Ovary (tissue), 3 donors: Measurements from ENCODE around the gene BMERB1.

Source experiments
- EP300 ChIP-seq: sonication (generic); formaldehyde crosslinking; IDR thresholded peaks from one replicate; pipeline ENCODE4 v1.6.1; 2017; ENCODE audit warnings: antibody characterized with exemption
- POLR2A ChIP-seq: fragments of 450-650 bp; IDR thresholded peaks from one replicate; pipeline ENCODE4 v1.6.1; 2017; ENCODE audit warnings: antibody characterized with exemption, mild to moderate bottlenecking, moderate library complexity
- TF ChIP-seq, protein P1 (sequence below), 3 donors: fragments of 450-650 bp in 2 of 3; fragments of 200-600 bp in 1 of 3; IDR thresholded peaks; one replicate each; pipeline versions ENCODE4 v1.5.1 to v1.8.0; 2016 to 2022; ENCODE audit warnings: antibody characterized with exemption in 3 of 3, mild to moderate bottlenecking in 1 of 3
- donor health status: DM: no; HTN: no; CAD: no.

DNA sequence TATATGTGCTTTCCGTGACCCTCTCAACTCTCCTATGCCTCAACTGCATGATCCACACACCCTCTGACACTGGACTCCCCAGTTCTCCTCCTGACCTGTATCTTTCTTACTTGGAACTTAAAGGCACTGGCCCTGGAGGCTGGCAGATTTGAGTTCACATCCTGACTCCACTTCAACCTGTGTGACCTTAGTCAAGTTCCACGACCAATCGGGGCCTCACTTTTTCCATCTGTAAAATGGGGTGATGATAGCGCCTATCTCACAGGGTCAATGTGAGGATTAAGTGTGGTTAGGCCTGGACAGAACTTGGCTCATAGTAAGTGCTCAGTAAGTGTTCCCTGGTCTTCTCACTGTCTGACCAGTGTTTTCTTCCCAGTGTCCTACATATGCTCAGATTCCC is 183.5 kb downstream of the BMERB1 start:
- TF ChIP-seq POLR2A: no peak
- TF ChIP-seq, protein P1, sequence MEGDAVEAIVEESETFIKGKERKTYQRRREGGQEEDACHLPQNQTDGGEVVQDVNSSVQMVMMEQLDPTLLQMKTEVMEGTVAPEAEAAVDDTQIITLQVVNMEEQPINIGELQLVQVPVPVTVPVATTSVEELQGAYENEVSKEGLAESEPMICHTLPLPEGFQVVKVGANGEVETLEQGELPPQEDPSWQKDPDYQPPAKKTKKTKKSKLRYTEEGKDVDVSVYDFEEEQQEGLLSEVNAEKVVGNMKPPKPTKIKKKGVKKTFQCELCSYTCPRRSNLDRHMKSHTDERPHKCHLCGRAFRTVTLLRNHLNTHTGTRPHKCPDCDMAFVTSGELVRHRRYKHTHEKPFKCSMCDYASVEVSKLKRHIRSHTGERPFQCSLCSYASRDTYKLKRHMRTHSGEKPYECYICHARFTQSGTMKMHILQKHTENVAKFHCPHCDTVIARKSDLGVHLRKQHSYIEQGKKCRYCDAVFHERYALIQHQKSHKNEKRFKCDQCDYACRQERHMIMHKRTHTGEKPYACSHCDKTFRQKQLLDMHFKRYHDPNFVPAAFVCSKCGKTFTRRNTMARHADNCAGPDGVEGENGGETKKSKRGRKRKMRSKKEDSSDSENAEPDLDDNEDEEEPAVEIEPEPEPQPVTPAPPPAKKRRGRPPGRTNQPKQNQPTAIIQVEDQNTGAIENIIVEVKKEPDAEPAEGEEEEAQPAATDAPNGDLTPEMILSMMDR (IDR thresholded peaks at IDR 0.05): no peak
- TF ChIP-seq EP300: no peak
